ENCODE data around the gene ETV3. TPM values are rescaled to one million over a fixed set of nuclear protein-coding genes. Genes with fewer than 3 reads are reported as not detected.

Gene ETV3
- total and polyA plus RNA-seq, 2 of the 8 experiments (the other 6 are each of a cell fraction or from before 2014, with no cell fraction given), result 6.0 to 23.8 TPM

GRCh38 chr1:157106813-157107189, 31.4 kb downstream of the ETV3 start:
- Histone ChIP-seq H4K5ac (ENCODE audit: insufficient read length, low read depth, low read length) (no peak overlapping the region), H3K23me2 (ENCODE audit: low read depth, low read length) (no peaks in the 10 kb centered on the region; the same call in 1 of the 2 replicates), H3K79me1 (ENCODE audit: low read depth, low read length) (no peaks in the 10 kb centered on the region), H3K27me3 (replicated peaks in 1 of 4; ENCODE audit: control insufficient read depth in 3 of 4, extremely low read depth in 1 of 4, insufficient read depth in 3 of 4, low read length in 3 of 4) (peaks cover 0 to 3% (median 1%) of the 10 kb centered on the region in 4 experiments; a peak in 3 of 7 replicates), H3K9me3 (ENCODE audit: insufficient read depth in 2 of 2, low read depth in 1 of 2, low read length in 1 of 2) (no peaks in the 10 kb centered on the region), H2BK12ac (ENCODE audit: low read depth, low read length) (0 out of 2 replicates have a peak overlapping the region, but pooled peaks have one; percentile 39), H2BK5ac (ENCODE audit: low read depth, low read length) (no peak overlapping the region; the same call in 1 of the 2 replicates), H3K4me3 (ENCODE audit: extremely low read depth in 1 of 4, insufficient read depth in 2 of 4, low read depth in 3 of 4, low read length in 4 of 4) (no peak overlapping the region), H2AK5ac (ENCODE audit: low read depth, low read length) (no peak overlapping the region), H4K8ac (ENCODE audit: extremely low read depth, insufficient read depth, low read length) (no peak overlapping the region), H3K9ac (replicated peaks in 1 of 4; ENCODE audit: extremely low read depth in 1 of 4, low read depth in 3 of 4, low read length in 3 of 4) (no peak overlapping the region), H3K27ac (ENCODE audit: low read depth, low read length) (no peak overlapping the region), H3K14ac (ENCODE audit: insufficient read length) (no peak overlapping the region), H3K18ac (ENCODE audit: extremely low read depth, low read length) (no peak overlapping the region), H3K56ac (replicated peaks; ENCODE audit: insufficient read length, low read depth, low read length) (no peak overlapping the region), H4K20me1 (replicated peaks in 1 of 2; ENCODE audit: control insufficient read depth in 1 of 2, insufficient read depth in 2 of 2, low read length in 2 of 2) (no peaks in the 10 kb centered on the region), H3K23ac (ENCODE audit: insufficient read length) (no peak overlapping the region), H3K4me1 (replicated peaks in 1 of 4; ENCODE audit: control insufficient read depth in 3 of 4, insufficient read depth in 4 of 4, low read length in 3 of 4) (peaks cover 0 to 13% (median 6%) of the 10 kb centered on the region in 4 experiments; a peak in 5 of 7 replicates), H4K91ac (replicated peaks; ENCODE audit: insufficient read length, low read length) (no peak overlapping the region), H3K79me2 (ENCODE audit: control insufficient read depth in 1 of 2, insufficient read depth in 2 of 2, low read length in 2 of 2) (no peaks in the 10 kb centered on the region), H2BK120ac (replicated peaks; ENCODE audit: low read depth, low read length) (no peak overlapping the region), H2AFZ (ENCODE audit: low read length) (no peak overlapping the region), H2BK15ac (ENCODE audit: low read length) (no peak overlapping the region), H2BK20ac (ENCODE audit: low read length) (no peak overlapping the region), H3K4me2 (ENCODE audit: insufficient read depth in 1 of 2, low read depth in 2 of 2, low read length in 2 of 2) (no peak overlapping the region), H3K36me3 (ENCODE audit: control insufficient read depth in 2 of 4, insufficient read depth in 4 of 4, low read length in 3 of 4) (no peaks in the 10 kb centered on the region), H3K4ac (replicated peaks; ENCODE audit: insufficient read length, low read depth, low read length) (no peak overlapping the region)
- DNase-seq (ENCODE audit: low read depth in 1 of 2, low spot score in 2 of 2) (no peak), FAIRE-seq (no peak)
- ChIA-PET CTCF (ENCODE audit: partially characterized antibody) (interaction anchor here (0.6 to 8.1 kb wide), 7 partner anchors 9 to 759 kb away, joined by 3 to 52 read pairs (median 6); no protein-coding TSS in a partner anchor), POLR2A (ENCODE audit: partially characterized antibody) (interaction anchor here (1.2 to 2.2 kb wide), 2 partner anchors 10 to 19 kb away, joined by 3 to 6 read pairs; no protein-coding TSS in a partner anchor)
- 91% methylated on average over 6 of the region's 6 CpGs; no CpG with 5 or more reads in 1 of the 2 experiments for WGBS, 2 experiments (ENCODE audit: extremely low coverage in 1 of 2, insufficient coverage in 1 of 2, insufficient read length in 1 of 2, insufficient replicate concordance in 2 of 2, low coverage in 1 of 2, low lambda C conversion rate in 2 of 2, missing lambda C conversion rate in 1 of 2)
- TF ChIP-seq TCF12 (IDR thresholded peaks at IDR 0.05; ENCODE audit: low read depth, low read length), result no peak
- no peak for TF ChIP-seq SIN3A (conservative IDR thresholded peaks at IDR 0.05 in 1 of 2, IDR thresholded peaks at IDR 0.05 in 1 of 2; ENCODE audit: low read depth in 1 of 2, low read length in 2 of 2)
- TF ChIP-seq ATF3 (IDR thresholded peaks at IDR 0.05; ENCODE audit: insufficient read depth, low read depth, low read length), result no peak
- no peak for TF ChIP-seq ASH2L (IDR thresholded peaks at IDR 0.05; ENCODE audit: low read length)
- no peak for TF ChIP-seq RNF2 (IDR thresholded peaks at IDR 0.05; ENCODE audit: borderline replicate concordance, low read depth, low read length, missing control alignments, poor library complexity, severe bottlenecking)

Measured in H1 (cell line).